Measurements from ENCODE around the gene EYS. TPM values are rescaled to one million over a fixed set of nuclear protein-coding genes. Genes with fewer than 3 reads are reported as not detected.

EYS gene
- total RNA-seq, 2 experiments from 2014 or later, result not detected

DNA sequence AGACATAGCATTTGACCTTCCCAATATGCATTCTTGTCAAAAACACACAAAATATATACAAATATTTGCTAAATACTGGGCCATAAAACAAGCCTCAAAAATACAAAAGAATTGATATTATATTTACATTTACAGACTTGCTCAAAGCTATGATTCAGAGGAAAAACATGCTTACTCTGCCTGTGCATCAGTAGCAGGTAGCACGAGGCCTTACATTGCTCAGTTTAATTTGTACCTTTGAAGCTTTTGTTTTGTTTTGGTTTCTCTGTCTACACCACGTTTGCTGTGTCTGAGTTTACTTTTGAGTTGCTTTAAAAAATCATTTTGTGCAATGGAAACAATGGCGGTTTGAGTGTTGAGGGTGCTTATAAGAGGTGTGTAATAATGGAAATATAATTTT is 1972.1 kb downstream of the EYS start:
- Mint-ChIP-seq H3K4me1 (ENCODE audit: low read depth) (no peaks in the 10 kb centered on the region), H3K9me3 (no peaks in the 10 kb centered on the region), H3K4me3 (no peak overlapping the region), H3K27ac (no peak overlapping the region), H3K36me3 (ENCODE audit: low read depth) (peaks cover 4% of the 10 kb centered on the region), H3K27me3 (no peaks in the 10 kb centered on the region)
- ChIA-PET POLR2A (no interaction called here), CTCF (no interaction called here)
- Histone ChIP-seq H3K36me3 (ENCODE audit: insufficient read depth, low read length) (no peaks in the 10 kb centered on the region), H3K27ac (ENCODE audit: low read depth in 1 of 2, low read length in 2 of 2) (no peak overlapping the region), H3K4me3 (ENCODE audit: low read length) (no peak overlapping the region), H3K9me3 (ENCODE audit: control insufficient read depth in 1 of 2, insufficient read depth in 1 of 2, low read length in 2 of 2) (no peaks in the 10 kb centered on the region), H3K27me3 (ENCODE audit: control insufficient read depth in 1 of 2, insufficient read depth in 2 of 2, low read length in 2 of 2) (no peaks in the 10 kb centered on the region), H3K4me1 (ENCODE audit: insufficient read depth, low read length) (no peaks in the 10 kb centered on the region)
- TF ChIP-seq, protein P1, sequence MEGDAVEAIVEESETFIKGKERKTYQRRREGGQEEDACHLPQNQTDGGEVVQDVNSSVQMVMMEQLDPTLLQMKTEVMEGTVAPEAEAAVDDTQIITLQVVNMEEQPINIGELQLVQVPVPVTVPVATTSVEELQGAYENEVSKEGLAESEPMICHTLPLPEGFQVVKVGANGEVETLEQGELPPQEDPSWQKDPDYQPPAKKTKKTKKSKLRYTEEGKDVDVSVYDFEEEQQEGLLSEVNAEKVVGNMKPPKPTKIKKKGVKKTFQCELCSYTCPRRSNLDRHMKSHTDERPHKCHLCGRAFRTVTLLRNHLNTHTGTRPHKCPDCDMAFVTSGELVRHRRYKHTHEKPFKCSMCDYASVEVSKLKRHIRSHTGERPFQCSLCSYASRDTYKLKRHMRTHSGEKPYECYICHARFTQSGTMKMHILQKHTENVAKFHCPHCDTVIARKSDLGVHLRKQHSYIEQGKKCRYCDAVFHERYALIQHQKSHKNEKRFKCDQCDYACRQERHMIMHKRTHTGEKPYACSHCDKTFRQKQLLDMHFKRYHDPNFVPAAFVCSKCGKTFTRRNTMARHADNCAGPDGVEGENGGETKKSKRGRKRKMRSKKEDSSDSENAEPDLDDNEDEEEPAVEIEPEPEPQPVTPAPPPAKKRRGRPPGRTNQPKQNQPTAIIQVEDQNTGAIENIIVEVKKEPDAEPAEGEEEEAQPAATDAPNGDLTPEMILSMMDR (IDR thresholded peaks at IDR 0.05), result no peak
- DNase-seq (no peak), ATAC-seq (ENCODE audit: poor library complexity) (no peak)
- intact Hi-C loops (cut with DNase I, micrococcal nuclease), result no loop called here

DNA sequence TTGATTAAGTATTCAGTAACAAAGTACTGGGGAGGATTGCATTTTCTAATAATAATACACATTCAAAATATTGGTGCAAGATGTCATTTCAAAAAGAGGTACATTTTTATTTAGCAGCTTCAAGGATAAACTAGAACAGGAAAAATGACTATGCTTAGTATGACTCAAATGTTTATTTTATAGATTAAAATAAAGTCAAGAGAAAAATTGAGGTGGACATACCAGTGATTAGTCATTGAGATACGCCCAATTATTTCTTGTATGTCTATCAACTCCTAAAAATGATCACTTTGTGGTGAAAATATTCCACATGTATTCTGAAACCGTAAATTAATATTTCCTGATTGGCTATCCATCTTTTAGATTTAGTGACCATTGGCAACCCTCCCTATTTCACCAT is 1974.7 kb downstream of the EYS start:
- H3K4me1 Mint-ChIP-seq (ENCODE audit: low read depth), result no peaks in the 10 kb centered on the region
- no peaks in the 10 kb centered on the region for H3K36me3 ChIP-seq (ENCODE audit: insufficient read depth, low read length)
- intact Hi-C loops (cut with DNase I, micrococcal nuclease), result no loop called here
- no peak overlapping the region for H3K27ac Mint-ChIP-seq
- ChIA-PET POLR2A (interaction anchor here (1.0 kb wide), 1 partner anchor 97 kb away, joined by 4 read pairs; the partner anchor contains the start of gene PHF3), CTCF (interaction anchor here (1.6 kb wide), 1 partner anchor 134 kb away, joined by 5 read pairs; no protein-coding TSS in a partner anchor)
- H3K9me3 Mint-ChIP-seq, result no peaks in the 10 kb centered on the region
- no peaks in the 10 kb centered on the region for H3K27me3 Mint-ChIP-seq
- TF ChIP-seq, protein P1 (IDR thresholded peaks at IDR 0.05), result no peak
- ATAC-seq (ENCODE audit: poor library complexity) (no peak), DNase-seq (no peak)
- no peak overlapping the region for H3K4me3 Mint-ChIP-seq
- peaks cover 4% of the 10 kb centered on the region for H3K36me3 Mint-ChIP-seq (ENCODE audit: low read depth)
- H3K4me1 ChIP-seq (ENCODE audit: insufficient read depth, low read length), result no peaks in the 10 kb centered on the region
- H3K9me3 ChIP-seq (ENCODE audit: control insufficient read depth in 1 of 2, insufficient read depth in 1 of 2, low read length in 2 of 2), result no peaks in the 10 kb centered on the region
- H3K4me3 ChIP-seq (ENCODE audit: low read length), result no peak overlapping the region
- H3K27me3 ChIP-seq (ENCODE audit: control insufficient read depth in 1 of 2, insufficient read depth in 2 of 2, low read length in 2 of 2), result no peaks in the 10 kb centered on the region
- H3K27ac ChIP-seq (ENCODE audit: low read depth in 1 of 2, low read length in 2 of 2), result no peak overlapping the region

DNA sequence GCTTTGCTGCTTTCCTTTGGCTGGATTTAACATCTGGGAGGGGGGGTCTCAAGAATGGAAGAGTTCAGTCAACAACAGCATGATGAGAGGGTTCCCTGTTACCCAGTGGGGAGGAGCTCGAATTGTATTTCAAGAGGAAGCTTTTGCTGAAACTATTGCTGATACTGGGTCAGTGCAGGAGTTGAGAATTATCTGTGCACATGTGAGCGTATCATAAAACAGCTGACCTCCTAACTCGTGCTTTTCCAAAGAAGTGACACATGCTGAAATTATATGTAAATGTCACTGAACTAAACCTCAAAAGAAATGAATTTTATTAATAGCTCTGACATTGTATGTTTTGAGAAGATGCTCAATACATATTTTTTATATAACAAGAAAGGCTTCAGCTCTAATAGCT is 1975.1 kb downstream of the EYS start:
- no peak overlapping the region for H3K27ac Mint-ChIP-seq
- Histone ChIP-seq H3K9me3 (ENCODE audit: control insufficient read depth in 1 of 2, insufficient read depth in 1 of 2, low read length in 2 of 2) (no peaks in the 10 kb centered on the region), H3K4me3 (ENCODE audit: low read length) (no peak overlapping the region), H3K36me3 (ENCODE audit: insufficient read depth, low read length) (no peaks in the 10 kb centered on the region), H3K27me3 (ENCODE audit: control insufficient read depth in 1 of 2, insufficient read depth in 2 of 2, low read length in 2 of 2) (no peaks in the 10 kb centered on the region), H3K4me1 (ENCODE audit: insufficient read depth, low read length) (no peaks in the 10 kb centered on the region), H3K27ac (ENCODE audit: low read depth in 1 of 2, low read length in 2 of 2) (no peak overlapping the region)
- H3K9me3 Mint-ChIP-seq, result no peaks in the 10 kb centered on the region
- ATAC-seq (ENCODE audit: poor library complexity), result no peak
- H3K4me1 Mint-ChIP-seq (ENCODE audit: low read depth), result peaks cover 4% of the 10 kb centered on the region
- POLR2A ChIA-PET, result interaction anchor here (1.0 to 1.5 kb wide), 2 partner anchors 97 to 134 kb away, joined by 3 to 4 read pairs; partner anchors contain the start of gene PHF3
- TF ChIP-seq, protein P1 (IDR thresholded peaks at IDR 0.05), result no peak
- intact Hi-C loops (cut with DNase I, micrococcal nuclease), result no loop called here
- CTCF ChIA-PET, result interaction anchor here (1.6 kb wide), 1 partner anchor 133 kb away, joined by 5 read pairs; no protein-coding TSS in a partner anchor
- no peak overlapping the region for H3K4me3 Mint-ChIP-seq
- H3K27me3 Mint-ChIP-seq, result no peaks in the 10 kb centered on the region
- H3K36me3 Mint-ChIP-seq (ENCODE audit: low read depth), result peaks cover 4% of the 10 kb centered on the region
- DNase-seq, result no peak
